HG03571 (cell line): Measurements from ENCODE around the gene ZNF536.
"Not testable (repeated sequence)": the region's sequence is repeated elsewhere in the genome, so short reads cannot be mapped to it uniquely, and the experiment has no call there.

Source experiments
- ATAC-seq: cut with Tn5 transposase; IDR thresholded peaks from one replicate; pipeline ENCODE4 v1.9.1; 2021; ENCODE audit not compliant: unreplicated experiment

Gene ZNF536

DNA sequence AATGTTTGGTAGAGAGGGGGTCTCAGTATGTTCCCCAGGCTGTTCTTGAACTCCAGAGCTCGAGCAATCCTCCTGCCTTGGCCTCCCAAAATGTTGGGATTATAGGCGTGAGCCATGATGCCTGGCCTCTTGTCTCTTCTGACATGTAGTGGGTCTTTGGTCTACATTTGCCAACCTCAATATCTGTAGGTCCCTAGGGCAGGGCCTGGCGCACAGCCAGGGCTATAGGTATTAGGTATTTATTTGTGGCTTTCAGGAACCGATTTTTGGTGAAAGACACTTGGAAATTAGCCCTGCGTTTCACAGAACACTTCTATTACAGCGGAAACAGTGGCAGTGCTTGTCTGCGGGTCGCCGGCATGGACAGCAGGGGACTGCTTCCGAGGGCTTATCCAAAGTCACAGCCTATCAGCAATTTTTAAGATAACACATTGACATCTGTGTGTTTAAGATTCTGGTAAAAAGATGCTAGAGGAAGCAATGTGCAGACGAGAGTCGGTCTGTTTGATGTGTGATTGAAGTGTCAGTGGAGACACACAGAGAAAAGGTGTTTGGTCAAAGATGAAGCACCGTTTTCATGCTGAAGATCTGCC is 14.5 kb downstream of the ZNF536 start:
- no peak for ATAC-seq

DNA sequence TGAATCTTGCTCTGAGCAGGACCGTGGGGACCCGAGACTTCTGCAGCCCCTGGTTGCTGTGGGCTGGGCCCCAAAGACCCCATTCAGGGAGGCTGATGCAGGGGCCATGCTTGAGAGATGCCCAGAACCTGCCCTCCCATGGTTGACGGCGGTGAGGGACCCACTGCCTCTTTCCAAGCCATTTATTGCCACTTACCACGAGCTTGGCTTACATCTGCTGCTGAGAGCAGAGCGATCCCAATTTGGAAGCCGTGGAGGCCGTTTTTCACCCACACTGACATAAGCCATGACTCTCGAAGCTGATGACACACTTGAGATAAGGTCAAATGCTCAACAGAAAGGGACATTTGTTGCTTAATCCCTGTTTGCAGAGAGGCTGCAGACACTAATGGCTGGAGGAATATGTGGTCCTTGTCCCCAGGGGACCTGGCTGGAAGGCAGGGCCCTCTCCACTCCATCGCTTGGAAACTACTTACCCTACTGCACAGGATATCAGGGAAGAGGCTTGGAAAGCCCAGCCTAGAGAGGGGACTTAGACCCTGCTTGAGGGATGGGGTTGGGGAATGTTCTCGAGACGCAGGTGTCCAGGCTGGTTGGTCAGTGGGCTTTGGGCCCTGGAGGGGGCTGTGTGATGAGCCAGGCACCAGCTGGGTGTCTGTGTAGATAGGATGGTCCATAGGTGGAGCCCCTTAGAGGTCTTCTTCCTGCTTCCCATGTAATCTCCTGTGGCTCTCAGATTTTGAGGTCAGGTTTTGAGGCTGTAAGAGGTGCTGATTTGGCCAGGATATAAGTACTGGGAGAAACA is 15.3 kb downstream of the ZNF536 start:
- no peak for ATAC-seq

GRCh38 chr19:30388327-30388726 is 16.1 kb downstream of the ZNF536 start:
- no peak for ATAC-seq

DNA sequence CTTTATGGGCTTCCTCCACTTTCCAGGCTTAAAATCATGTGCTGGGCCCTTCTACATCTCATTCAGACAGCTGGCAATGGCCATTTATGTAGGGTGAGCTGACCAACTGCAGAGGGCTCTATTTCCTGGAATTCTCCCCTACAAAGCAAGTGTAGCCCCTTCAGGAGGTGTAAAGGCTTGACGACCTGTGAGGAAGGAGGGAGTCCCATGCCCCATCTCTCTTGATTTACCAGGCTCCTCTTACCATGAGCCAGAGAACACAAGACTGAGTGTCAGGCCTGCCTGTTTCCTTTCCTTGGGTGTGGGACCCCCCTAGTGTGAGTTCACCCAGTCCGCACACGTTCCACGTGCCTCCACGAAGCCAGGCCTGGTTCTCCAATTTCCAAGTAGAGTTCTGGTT is 16.6 kb downstream of the ZNF536 start:
- no peak for ATAC-seq

- ATAC-seq: no peak
Measured at GRCh38 chr19:30390356-30390988, 18.3 kb downstream of the ZNF536 start.

- ATAC-seq: no peak
Measured at GRCh38 chr19:30391052-30391451, 18.9 kb downstream of the ZNF536 start.

DNA sequence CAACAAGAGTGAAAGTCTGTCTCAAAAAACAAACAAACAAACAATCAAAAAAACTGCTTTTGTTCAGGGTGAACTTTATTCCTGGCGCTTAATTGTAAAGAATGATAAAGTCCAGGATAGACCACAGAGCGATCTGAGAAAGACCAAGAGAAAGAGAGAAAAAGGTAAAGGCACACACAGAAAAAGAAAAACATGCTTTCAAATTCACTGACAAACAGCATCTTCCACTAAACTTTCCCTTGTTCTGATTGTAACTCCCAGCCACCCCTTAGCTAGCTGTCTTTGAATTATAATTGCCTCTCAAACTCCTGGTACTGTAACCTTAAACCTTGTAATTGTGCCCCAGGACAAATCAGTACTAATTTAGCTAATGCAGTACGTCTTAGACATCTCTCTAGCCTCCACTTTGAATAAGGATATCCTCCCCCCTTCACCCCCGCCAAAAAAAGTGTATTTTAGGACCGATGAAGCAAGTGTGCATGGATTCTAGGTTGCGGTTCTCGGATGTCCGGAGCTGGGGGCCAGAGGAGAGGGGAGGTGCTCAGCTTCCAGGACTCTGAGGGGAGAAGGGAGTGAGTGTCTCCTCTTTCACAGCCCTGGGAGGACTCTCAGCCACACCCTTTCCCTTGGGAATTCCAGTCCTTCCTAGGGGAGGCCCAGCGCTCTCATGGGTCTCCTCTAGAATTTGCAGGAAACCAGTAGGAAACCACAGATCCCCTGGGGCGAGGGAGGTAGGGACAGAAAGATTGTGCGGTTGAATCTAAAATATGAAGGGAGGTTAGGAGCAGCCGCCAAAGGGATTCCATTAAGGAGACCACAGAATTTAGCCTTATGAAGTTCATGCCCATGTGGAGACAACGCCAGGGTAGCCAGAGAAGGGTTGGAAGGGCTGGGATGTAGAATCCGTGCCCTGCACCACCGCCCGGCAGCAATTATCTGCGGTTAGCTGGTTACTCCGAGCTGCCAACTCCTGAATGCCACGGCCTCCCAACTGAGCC is 19.7 kb downstream of the ZNF536 start:
- ATAC-seq: no peak

DNA sequence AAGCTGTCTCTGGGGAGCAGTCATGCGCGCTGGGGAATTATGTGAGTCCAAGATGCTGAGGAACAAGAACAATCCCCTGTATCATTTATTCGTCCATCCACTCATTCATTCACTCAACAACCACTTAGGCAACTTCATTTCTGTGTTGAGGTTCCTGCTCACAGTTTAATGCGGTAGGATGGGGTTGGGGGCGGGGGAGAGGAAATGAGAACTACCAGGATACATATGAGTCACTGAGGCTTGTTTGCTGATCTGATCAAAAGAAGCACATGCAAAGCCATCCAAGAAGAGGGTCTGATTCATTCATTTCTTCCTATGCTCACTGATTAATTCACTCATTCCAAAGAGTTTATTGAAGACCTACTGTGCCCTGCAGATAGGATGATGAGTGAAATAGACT is 20.9 kb downstream of the ZNF536 start:
- no peak for ATAC-seq

DNA sequence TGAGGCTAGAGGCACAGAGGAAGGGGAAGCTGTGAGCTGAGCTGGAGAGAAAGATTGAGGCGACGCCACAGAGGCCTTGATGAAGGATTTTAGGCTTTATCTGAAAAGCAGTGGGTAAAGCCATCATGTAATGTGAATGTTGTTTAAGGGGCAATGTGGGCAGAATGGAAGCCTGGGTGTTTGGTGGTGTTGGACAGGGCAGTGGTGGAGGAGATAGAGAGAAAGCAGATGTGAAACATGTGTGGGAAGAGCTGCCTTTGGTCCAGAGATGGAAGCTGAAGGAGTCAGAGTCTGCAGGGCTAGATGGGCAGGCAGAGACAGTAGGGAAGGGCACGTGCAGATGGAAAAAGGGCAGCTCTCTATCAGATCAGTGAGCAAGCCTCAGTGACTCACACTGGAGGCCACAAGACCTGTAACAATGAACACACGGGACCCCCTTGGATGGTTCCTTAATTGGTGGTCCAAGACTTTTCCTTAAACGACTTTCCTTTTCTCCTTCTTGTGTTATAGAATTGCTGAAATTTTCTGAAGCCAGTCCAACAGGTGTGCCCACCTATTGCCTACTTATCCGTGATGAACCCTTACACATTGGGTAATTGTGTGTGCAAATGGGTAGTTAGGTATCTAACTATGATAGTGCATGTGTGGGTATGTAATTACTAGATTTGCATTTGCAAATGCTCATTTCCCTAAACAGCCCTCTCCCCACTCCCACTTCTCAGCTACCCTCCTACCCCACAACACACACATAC is 21.7 kb downstream of the ZNF536 start:
- ATAC-seq: no peak

- no peak for ATAC-seq
Measured at GRCh38 chr19:30394481-30395151, 22.4 kb downstream of the ZNF536 start.

DNA sequence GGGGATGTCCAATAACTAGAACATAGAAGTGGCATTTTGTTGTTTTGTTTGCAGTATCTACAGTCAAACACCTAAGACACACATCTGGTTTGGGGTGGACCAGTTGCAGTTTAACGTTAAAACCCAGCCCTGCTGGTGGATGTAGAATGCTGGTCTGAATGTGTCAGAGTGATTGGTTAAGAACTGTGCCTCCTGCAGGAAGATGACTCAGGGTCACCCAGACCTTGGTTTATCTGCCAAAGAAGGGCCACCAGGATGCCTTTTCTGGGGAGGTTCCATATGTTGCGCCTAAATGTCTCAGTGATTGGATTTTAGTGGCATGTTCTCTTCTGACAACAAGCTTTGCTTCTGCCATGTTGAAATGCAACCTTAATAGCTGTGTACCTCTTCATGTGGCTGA is 23.1 kb downstream of the ZNF536 start:
- ATAC-seq: no peak

GRCh38 chr19:30398539-30398938 is 26.4 kb downstream of the ZNF536 start:
- ATAC-seq: not testable (repeated sequence)

- ATAC-seq: no peak
Measured at GRCh38 chr19:30401956-30402355, 29.8 kb downstream of the ZNF536 start.

DNA sequence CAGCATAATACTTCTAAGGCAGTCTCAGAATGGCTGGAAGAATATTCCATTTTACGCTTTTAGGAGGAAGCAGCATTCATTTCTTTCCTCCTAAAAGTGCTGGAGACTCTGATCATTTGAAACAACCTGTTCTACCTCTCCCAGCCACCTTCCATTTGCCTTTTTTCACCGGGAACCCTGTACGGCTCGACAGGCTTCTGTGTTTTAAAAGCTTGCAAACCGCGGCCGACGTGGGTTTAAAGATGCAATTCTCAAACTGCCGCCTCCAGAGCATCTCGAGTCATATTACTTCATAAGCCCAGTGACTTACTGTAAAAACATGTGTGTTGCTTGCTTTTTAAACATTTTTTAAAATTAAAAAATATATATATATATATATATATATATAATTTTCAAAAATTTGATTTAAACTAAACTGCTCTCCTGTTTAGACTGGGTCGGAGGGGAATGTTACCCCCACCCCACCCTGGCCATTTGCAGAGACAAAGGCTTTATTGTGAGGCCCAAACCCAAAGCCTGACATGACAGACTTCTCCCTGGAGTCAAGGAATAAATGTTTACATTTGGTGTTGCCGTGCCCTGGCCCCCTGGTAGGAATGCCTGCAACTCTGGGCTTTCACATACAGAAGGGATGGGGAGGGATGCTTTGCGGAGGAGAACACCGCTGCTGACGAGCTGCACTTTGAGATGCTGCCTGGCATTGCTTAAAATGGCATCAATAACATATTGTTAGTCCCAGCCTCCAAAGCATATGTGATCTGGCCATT is 30.4 kb downstream of the ZNF536 start:
- ATAC-seq: no peak

- no peak for ATAC-seq
Measured at GRCh38 chr19:30403203-30403985, 31.2 kb downstream of the ZNF536 start.

DNA sequence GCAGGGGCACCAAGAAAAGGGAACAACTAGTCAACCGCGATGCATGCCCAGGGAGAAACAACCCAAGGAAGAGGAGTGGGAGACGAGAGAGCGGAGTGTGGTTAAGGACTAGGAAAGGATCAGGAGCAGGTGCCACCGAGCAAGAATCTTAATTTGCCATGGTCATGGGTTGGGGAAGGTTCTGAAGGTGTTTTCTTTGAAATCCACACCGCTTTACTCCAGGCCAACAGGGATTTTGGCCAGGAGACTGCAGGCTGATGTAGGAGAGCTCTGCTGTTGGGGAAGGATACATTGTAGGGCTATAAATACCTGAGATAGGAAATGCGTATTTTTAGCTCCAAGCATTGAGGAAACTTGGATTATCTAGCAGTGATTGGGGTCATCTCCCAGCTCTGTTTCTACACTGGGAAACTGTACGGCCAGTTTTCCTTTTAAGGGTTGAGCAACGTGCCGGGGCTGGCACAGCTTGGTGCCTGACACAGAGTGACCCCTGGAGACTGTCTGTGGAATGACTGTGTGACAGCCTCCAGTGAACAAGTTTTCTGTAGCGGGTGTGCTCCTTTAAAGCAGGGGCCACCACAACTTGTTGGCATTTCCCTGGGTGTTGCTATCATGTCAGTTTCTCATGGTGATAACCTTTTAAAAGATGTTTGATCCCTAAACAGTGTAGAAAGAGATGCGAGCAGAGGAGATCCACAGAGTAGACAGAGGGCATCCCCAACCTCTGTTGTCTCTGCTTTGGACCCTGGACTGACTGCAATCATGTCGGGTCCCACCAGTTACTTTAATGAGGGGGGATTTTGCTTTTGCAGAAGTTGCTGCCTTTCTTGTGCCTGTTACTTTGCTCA is 34.3 kb downstream of the ZNF536 start:
- no peak for ATAC-seq

- ATAC-seq: no peak
Measured at GRCh38 chr19:30407068-30407709, 35.0 kb downstream of the ZNF536 start.
